Measurements from ENCODE around the gene NPHS2. TPM values are rescaled to one million over a fixed set of nuclear protein-coding genes. Genes with fewer than 3 reads are reported as not detected.
"Not testable (repeated sequence)": the region's sequence is repeated elsewhere in the genome, so short reads cannot be mapped to it uniquely, and the experiment has no call there.

Gene NPHS2
- total RNA-seq, 6 donors from 2014 or later = not detected

GRCh38 chr1:179529482-179530195, 46.1 kb downstream of the NPHS2 start:
- Histone ChIP-seq H3K4me3 (no peak overlapping the region), H3K4me1 (no peaks in the 10 kb centered on the region), H3K27ac (no peak overlapping the region), H3K27me3 (no peaks in the 10 kb centered on the region), H3K9me3 (no peaks in the 10 kb centered on the region), H3K36me3 (no peaks in the 10 kb centered on the region)
- ATAC-seq (ENCODE audit: low FRiP score in 2 of 2) = no peak
- 74 to 79% methylated on average over 8 of the region's 8 CpGs for WGBS, 2 donors
- no peak for DNase-seq
- TF ChIP-seq CTCF (IDR thresholded peaks at IDR 0.05) (no peak), POLR2AphosphoS5 (IDR thresholded peaks at IDR 0.05) (no peak), EP300 (IDR thresholded peaks at IDR 0.05) (no peak), POLR2A (IDR thresholded peaks at IDR 0.05) (no peak)

GRCh38 chr1:179518544-179518943, 57.2 kb downstream of the NPHS2 start:
- not testable (repeated sequence) for H3K27ac ChIP-seq; H3K9me3 ChIP-seq; DNase-seq; ATAC-seq (ENCODE audit: low FRiP score in 2 of 2); H3K27me3 ChIP-seq; H3K4me1 ChIP-seq; H3K4me3 ChIP-seq; H3K36me3 ChIP-seq
- 88 to 96% methylated on average over 1 of the region's 1 CpG for WGBS, 2 donors

DNA sequence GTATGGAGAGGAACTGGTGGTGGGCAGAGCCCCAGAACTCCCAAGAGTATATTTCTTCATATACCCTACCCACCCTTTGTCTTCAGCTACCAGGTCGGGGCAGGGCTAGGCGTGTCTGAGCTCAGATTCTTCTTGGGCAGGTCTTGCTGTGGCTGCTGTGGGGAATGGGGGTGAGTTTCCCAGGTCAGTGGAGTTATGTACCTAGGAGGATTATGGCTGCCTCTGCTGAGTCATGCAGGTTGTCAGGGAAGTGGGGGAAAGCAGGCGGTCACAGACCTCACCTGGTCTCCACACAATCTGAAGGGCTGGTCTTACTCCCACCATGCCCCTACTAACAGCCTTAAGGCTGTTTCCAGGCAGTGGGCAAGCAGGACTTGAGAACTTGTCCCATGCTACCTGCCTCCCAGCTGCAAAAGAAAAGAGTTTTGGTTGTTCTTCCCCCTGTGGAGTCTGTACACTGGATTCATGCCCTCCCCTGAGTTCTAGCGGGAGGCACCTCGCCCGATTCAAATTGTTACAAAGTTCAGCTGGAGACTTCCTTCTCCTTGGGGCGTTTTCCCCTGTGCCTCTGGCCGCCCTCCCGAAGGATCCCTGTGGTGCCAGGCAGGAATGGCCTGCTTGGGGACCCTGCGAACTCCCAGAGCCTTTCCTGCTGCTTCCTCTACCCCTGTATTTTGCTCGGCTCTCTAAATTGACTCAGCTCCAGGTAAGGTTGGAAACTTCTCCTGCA, 58.6 kb downstream of the NPHS2 start:
- ATAC-seq (ENCODE audit: low FRiP score in 2 of 2) (no peak), DNase-seq (no peak)
- 80 to 85% methylated on average over 9 to 11 of the region's 11 CpGs for WGBS, 2 donors
- Histone ChIP-seq H3K36me3 (no peaks in the 10 kb centered on the region), H3K27me3 (no peaks in the 10 kb centered on the region), H3K9me3 (no peaks in the 10 kb centered on the region), H3K4me3 (no peak overlapping the region), H3K4me1 (no peaks in the 10 kb centered on the region), H3K27ac (no peak overlapping the region)
- TF ChIP-seq POLR2AphosphoS5 (IDR thresholded peaks at IDR 0.05) (no peak), POLR2A (IDR thresholded peaks at IDR 0.05) (no peak), CTCF (IDR thresholded peaks at IDR 0.05) (no peak), EP300 (IDR thresholded peaks at IDR 0.05) (no peak)

GRCh38 chr1:179510038-179510437, 65.7 kb downstream of the NPHS2 start:
- Histone ChIP-seq H3K36me3 (no peaks in the 10 kb centered on the region), H3K4me1 (no peaks in the 10 kb centered on the region), H3K27me3 (no peaks in the 10 kb centered on the region), H3K27ac (no peak overlapping the region), H3K9me3 (no peaks in the 10 kb centered on the region), H3K4me3 (no peak overlapping the region)
- WGBS, 2 donors = 35 to 58% methylated on average over 2 of the region's 2 CpGs
- TF ChIP-seq CTCF (IDR thresholded peaks at IDR 0.05) (no peak), EP300 (IDR thresholded peaks at IDR 0.05) (no peak), POLR2A (IDR thresholded peaks at IDR 0.05) (no peak), POLR2AphosphoS5 (IDR thresholded peaks at IDR 0.05) (no peak)
- no peak for ATAC-seq (ENCODE audit: low FRiP score in 2 of 2)
- no peak for DNase-seq

- no peak for ATAC-seq (ENCODE audit: low FRiP score in 2 of 2)
- H3K9me3 ChIP-seq = no peaks in the 10 kb centered on the region
- DNase-seq = no peak
- TF ChIP-seq POLR2A (IDR thresholded peaks at IDR 0.05) (no peak), EP300 (IDR thresholded peaks at IDR 0.05) (no peak), CTCF (IDR thresholded peaks at IDR 0.05) (no peak), POLR2AphosphoS5 (IDR thresholded peaks at IDR 0.05) (no peak)
- no peak overlapping the region for H3K4me3 ChIP-seq
- H3K4me1 ChIP-seq = no peaks in the 10 kb centered on the region
- no peaks in the 10 kb centered on the region for H3K27me3 ChIP-seq
- no peaks in the 10 kb centered on the region for H3K36me3 ChIP-seq
- 88 to 93% methylated on average over 4 of the region's 4 CpGs for WGBS, 2 donors
- no peak overlapping the region for H3K27ac ChIP-seq
Measured at GRCh38 chr1:179509384-179509783, 66.4 kb downstream of the NPHS2 start.

All from upper lobe of left lung (tissue), 6 donors.